Stimulated activated naive CD8-positive, alpha-beta T cell treated with anti-CD3 and anti-CD28 coated beads, Interleukin-15, Interleukin-2, amounts not matched to agents 100 ng/mL and 50 ng/mL, for 24 hours (primary cell): ENCODE data around the gene TMEM37.

Source experiments
- H3K27ac Mint-ChIP-seq: one replicate; pipeline ENCODE4 v1.8.0; 2021; ENCODE audit warnings: mild to moderate bottlenecking, mixed read lengths
- H3K27me3 Mint-ChIP-seq: one replicate; pipeline ENCODE4 v1.8.0; 2021; ENCODE audit warnings: mixed read lengths
- H3K36me3 Mint-ChIP-seq: one replicate; pipeline ENCODE4 v1.8.0; 2021; ENCODE audit warnings: low read depth, mixed read lengths
- H3K4me1 Mint-ChIP-seq: one replicate; pipeline ENCODE4 v1.8.0; 2021; ENCODE audit warnings: low read depth, mixed read lengths
- H3K4me3 Mint-ChIP-seq: one replicate; pipeline ENCODE4 v1.8.0; 2021; ENCODE audit warnings: mild to moderate bottlenecking, mixed read lengths
- H3K9me3 Mint-ChIP-seq: one replicate; pipeline ENCODE4 v1.8.0; 2021; ENCODE audit warnings: mixed read lengths

The TMEM37 gene

GRCh38 chr2:119449521-119449920 lies 17.9 kb downstream of the TMEM37 start:
- H3K36me3 Mint-ChIP-seq: no peaks in the 10 kb centered on the region
- no peak overlapping the region for H3K27ac Mint-ChIP-seq
- no peak overlapping the region for H3K4me3 Mint-ChIP-seq
- H3K4me1 Mint-ChIP-seq: no peaks in the 10 kb centered on the region
- H3K9me3 Mint-ChIP-seq: no peaks in the 10 kb centered on the region
- peaks cover 17% of the 10 kb centered on the region for H3K27me3 Mint-ChIP-seq

- H3K27me3 Mint-ChIP-seq: peaks cover 25% of the 10 kb centered on the region
- H3K9me3 Mint-ChIP-seq: no peaks in the 10 kb centered on the region
- no peaks in the 10 kb centered on the region for H3K4me1 Mint-ChIP-seq
- no peak overlapping the region for H3K4me3 Mint-ChIP-seq
- H3K27ac Mint-ChIP-seq: no peak overlapping the region
- no peaks in the 10 kb centered on the region for H3K36me3 Mint-ChIP-seq
These were observed 19.8 kb downstream of the TMEM37 start for GRCh38 chr2:119451336-119452050.

- Mint-ChIP-seq H3K27me3 (peaks cover 15% of the 10 kb centered on the region), H3K36me3 (no peaks in the 10 kb centered on the region), H3K27ac (no peak overlapping the region), H3K4me1 (no peaks in the 10 kb centered on the region), H3K9me3 (no peaks in the 10 kb centered on the region), H3K4me3 (no peak overlapping the region)
These were observed 22.4 kb downstream of the TMEM37 start for GRCh38 chr2:119453972-119454593.

GRCh38 chr2:119455066-119455718 lies 23.5 kb downstream of the TMEM37 start:
- peaks cover 10% of the 10 kb centered on the region for H3K27me3 Mint-ChIP-seq
- H3K9me3 Mint-ChIP-seq: no peaks in the 10 kb centered on the region
- no peaks in the 10 kb centered on the region for H3K4me1 Mint-ChIP-seq
- H3K27ac Mint-ChIP-seq: no peak overlapping the region
- H3K4me3 Mint-ChIP-seq: no peak overlapping the region
- no peaks in the 10 kb centered on the region for H3K36me3 Mint-ChIP-seq

- Mint-ChIP-seq H3K27me3 (peaks cover 9% of the 10 kb centered on the region), H3K9me3 (no peaks in the 10 kb centered on the region), H3K36me3 (no peaks in the 10 kb centered on the region), H3K27ac (no peak overlapping the region), H3K4me3 (no peak overlapping the region), H3K4me1 (no peaks in the 10 kb centered on the region)
These were observed 28.4 kb downstream of the TMEM37 start for GRCh38 chr2:119460076-119460475.

- H3K27ac Mint-ChIP-seq: no peak overlapping the region
These were observed 30.2 kb downstream of the TMEM37 start for GRCh38 chr2:119461811-119462210.

GRCh38 chr2:119462574-119462973 lies 30.9 kb downstream of the TMEM37 start:
- H3K4me3 Mint-ChIP-seq: no peak overlapping the region
- H3K4me1 Mint-ChIP-seq: no peaks in the 10 kb centered on the region
- H3K27ac Mint-ChIP-seq: no peak overlapping the region
- no peaks in the 10 kb centered on the region for H3K9me3 Mint-ChIP-seq
- H3K27me3 Mint-ChIP-seq: peaks cover 2% of the 10 kb centered on the region
- no peaks in the 10 kb centered on the region for H3K36me3 Mint-ChIP-seq

More at GRCh38 chr2:119461811-119462210, 30.2 kb downstream of the TMEM37 start:
- H3K4me1 Mint-ChIP-seq: no peaks in the 10 kb centered on the region
- H3K27me3 Mint-ChIP-seq: peaks cover 2% of the 10 kb centered on the region
- no peak overlapping the region for H3K4me3 Mint-ChIP-seq
- no peaks in the 10 kb centered on the region for H3K9me3 Mint-ChIP-seq
- no peaks in the 10 kb centered on the region for H3K36me3 Mint-ChIP-seq

GRCh38 chr2:119463136-119463535 lies 31.5 kb downstream of the TMEM37 start:
- Mint-ChIP-seq H3K4me3 (no peak overlapping the region), H3K27me3 (peaks cover 2% of the 10 kb centered on the region), H3K4me1 (no peaks in the 10 kb centered on the region), H3K36me3 (no peaks in the 10 kb centered on the region), H3K27ac (no peak overlapping the region), H3K9me3 (no peaks in the 10 kb centered on the region)

- H3K4me3 Mint-ChIP-seq: no peak overlapping the region
- no peak overlapping the region for H3K27ac Mint-ChIP-seq
- no peaks in the 10 kb centered on the region for H3K36me3 Mint-ChIP-seq
- no peaks in the 10 kb centered on the region for H3K27me3 Mint-ChIP-seq
- no peaks in the 10 kb centered on the region for H3K9me3 Mint-ChIP-seq
- H3K4me1 Mint-ChIP-seq: no peaks in the 10 kb centered on the region
These were observed 32.3 kb downstream of the TMEM37 start for GRCh38 chr2:119463990-119464389.

GRCh38 chr2:119464981-119465380 lies 33.3 kb downstream of the TMEM37 start:
- no peaks in the 10 kb centered on the region for H3K36me3 Mint-ChIP-seq
- H3K9me3 Mint-ChIP-seq: no peaks in the 10 kb centered on the region
- H3K27ac Mint-ChIP-seq: no peak overlapping the region
- no peaks in the 10 kb centered on the region for H3K27me3 Mint-ChIP-seq
- H3K4me3 Mint-ChIP-seq: no peak overlapping the region
- H3K4me1 Mint-ChIP-seq: no peaks in the 10 kb centered on the region

- no peaks in the 10 kb centered on the region for H3K9me3 Mint-ChIP-seq
- no peak overlapping the region for H3K27ac Mint-ChIP-seq
- no peaks in the 10 kb centered on the region for H3K4me1 Mint-ChIP-seq
- no peak overlapping the region for H3K4me3 Mint-ChIP-seq
- H3K27me3 Mint-ChIP-seq: no peaks in the 10 kb centered on the region
- no peaks in the 10 kb centered on the region for H3K36me3 Mint-ChIP-seq
These were observed 34.0 kb downstream of the TMEM37 start for GRCh38 chr2:119465687-119466086.

GRCh38 chr2:119466373-119466772 lies 34.7 kb downstream of the TMEM37 start:
- no peaks in the 10 kb centered on the region for H3K36me3 Mint-ChIP-seq
- H3K4me3 Mint-ChIP-seq: no peak overlapping the region
- H3K4me1 Mint-ChIP-seq: no peaks in the 10 kb centered on the region
- no peaks in the 10 kb centered on the region for H3K27me3 Mint-ChIP-seq
- H3K27ac Mint-ChIP-seq: no peak overlapping the region
- no peaks in the 10 kb centered on the region for H3K9me3 Mint-ChIP-seq

- Mint-ChIP-seq H3K4me3 (no peak overlapping the region), H3K9me3 (no peaks in the 10 kb centered on the region), H3K4me1 (no peaks in the 10 kb centered on the region), H3K36me3 (no peaks in the 10 kb centered on the region), H3K27ac (no peak overlapping the region), H3K27me3 (no peaks in the 10 kb centered on the region)
These were observed 36.7 kb downstream of the TMEM37 start for GRCh38 chr2:119468154-119468955.

- no peaks in the 10 kb centered on the region for H3K9me3 Mint-ChIP-seq
- H3K4me3 Mint-ChIP-seq: no peak overlapping the region
- no peak overlapping the region for H3K27ac Mint-ChIP-seq
- no peaks in the 10 kb centered on the region for H3K27me3 Mint-ChIP-seq
- H3K4me1 Mint-ChIP-seq: no peaks in the 10 kb centered on the region
- no peaks in the 10 kb centered on the region for H3K36me3 Mint-ChIP-seq
These were observed 37.5 kb downstream of the TMEM37 start for GRCh38 chr2:119469131-119469530.
